WTC11 (cell line): ENCODE results near the gene PPM1D.

Experiments
- CREB1 ChIP-seq: sonication (generic); formaldehyde crosslinking; IDR thresholded peaks from 2 replicates; pipeline ENCODE4 v1.8.0; 2023; ENCODE audit warnings: mild to moderate bottlenecking, missing genetic modification reagents
- ESRRA ChIP-seq: sonication (generic); formaldehyde crosslinking; IDR thresholded peaks from 2 replicates; pipeline ENCODE4 v1.8.1; 2022; ENCODE audit warnings: mild to moderate bottlenecking, missing genetic modification reagents, borderline replicate concordance
- JUN ChIP-seq: sonication (generic); formaldehyde crosslinking; IDR thresholded peaks from 2 replicates; pipeline ENCODE4 v1.8.0; 2023; ENCODE audit warnings: mild to moderate bottlenecking, missing genetic modification reagents
- NFE2L1 ChIP-seq: sonication (generic); formaldehyde crosslinking; IDR thresholded peaks from 2 replicates; pipeline ENCODE4 v1.8.1; 2023; ENCODE audit warnings: missing genetic modification reagents
- TEAD4 ChIP-seq: sonication (generic); formaldehyde crosslinking; IDR thresholded peaks from 2 replicates; pipeline ENCODE4 v1.8.0; 2022; ENCODE audit warnings: mild to moderate bottlenecking, missing genetic modification reagents
- ZBTB21 ChIP-seq: sonication (generic); formaldehyde crosslinking; IDR thresholded peaks from 2 replicates; pipeline ENCODE4 v1.8.1; 2023; ENCODE audit warnings: mild to moderate bottlenecking, missing genetic modification reagents, borderline replicate concordance
- TF ChIP-seq, protein P1 (sequence below): sonication (generic); formaldehyde crosslinking; IDR thresholded peaks from 2 replicates; pipeline ENCODE4 v1.8.0; 2022; ENCODE audit warnings: mild to moderate bottlenecking, missing genetic modification reagents
- TF ChIP-seq, protein P2 (sequence below): fragments of 200-600 bp; IDR thresholded peaks from 2 replicates; pipeline ENCODE4 v1.8.0; 2022; ENCODE audit warnings: antibody characterized with exemption
- TF ChIP-seq, protein P3 (sequence below): sonication (generic); formaldehyde crosslinking; IDR thresholded peaks from 2 replicates; pipeline ENCODE4 v1.8.0; 2022; ENCODE audit warnings: mild to moderate bottlenecking, missing genetic modification reagents
- TF ChIP-seq, protein P4 (sequence below): sonication (generic); formaldehyde crosslinking; IDR thresholded peaks from 2 replicates; pipeline ENCODE4 v1.8.1; 2023; ENCODE audit warnings: mild to moderate bottlenecking, missing genetic modification reagents

DNA sequence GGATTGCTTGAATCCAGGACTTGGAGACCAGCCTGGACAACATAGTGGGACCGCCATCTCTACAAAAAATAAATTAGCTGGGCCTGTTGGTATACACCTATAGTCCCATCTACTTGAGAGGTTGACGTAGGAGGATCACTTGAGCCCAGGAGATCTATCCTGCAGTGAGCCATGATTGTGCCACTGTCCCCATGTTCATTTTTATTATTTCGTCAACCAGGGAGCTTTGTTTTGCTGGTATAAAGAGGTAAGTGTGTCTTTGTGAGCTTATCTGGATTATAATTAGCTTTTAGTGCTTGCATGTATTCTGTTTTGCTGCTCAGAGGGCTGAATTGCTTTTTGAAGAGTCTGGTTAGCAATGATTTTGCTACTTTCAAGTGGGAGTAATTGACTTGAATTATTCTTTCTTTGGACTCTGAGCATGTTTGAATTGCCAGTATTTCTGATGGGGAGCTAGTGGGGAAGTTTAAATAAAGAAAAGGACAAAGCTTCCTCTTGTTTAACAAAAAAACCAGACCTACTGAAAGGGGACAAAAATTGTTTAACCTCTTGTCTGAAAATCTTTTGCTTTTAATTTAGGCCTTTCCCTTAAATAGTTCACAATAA lies 46.0 kb downstream of the PPM1D start:
- TF ChIP-seq CREB1 (CRISPR knock-in tag) (no peak), NFE2L1 (CRISPR knock-in tag) (no peak), ZBTB21 (CRISPR knock-in tag) (no peak), JUN (CRISPR knock-in tag) (no peak), TEAD4 (CRISPR knock-in tag) (no peak), ESRRA (CRISPR knock-in tag) (no peak)
- TF ChIP-seq, protein P1, sequence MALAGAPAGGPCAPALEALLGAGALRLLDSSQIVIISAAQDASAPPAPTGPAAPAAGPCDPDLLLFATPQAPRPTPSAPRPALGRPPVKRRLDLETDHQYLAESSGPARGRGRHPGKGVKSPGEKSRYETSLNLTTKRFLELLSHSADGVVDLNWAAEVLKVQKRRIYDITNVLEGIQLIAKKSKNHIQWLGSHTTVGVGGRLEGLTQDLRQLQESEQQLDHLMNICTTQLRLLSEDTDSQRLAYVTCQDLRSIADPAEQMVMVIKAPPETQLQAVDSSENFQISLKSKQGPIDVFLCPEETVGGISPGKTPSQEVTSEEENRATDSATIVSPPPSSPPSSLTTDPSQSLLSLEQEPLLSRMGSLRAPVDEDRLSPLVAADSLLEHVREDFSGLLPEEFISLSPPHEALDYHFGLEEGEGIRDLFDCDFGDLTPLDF (CRISPR knock-in tag) = no peak
- TF ChIP-seq, protein P2, sequence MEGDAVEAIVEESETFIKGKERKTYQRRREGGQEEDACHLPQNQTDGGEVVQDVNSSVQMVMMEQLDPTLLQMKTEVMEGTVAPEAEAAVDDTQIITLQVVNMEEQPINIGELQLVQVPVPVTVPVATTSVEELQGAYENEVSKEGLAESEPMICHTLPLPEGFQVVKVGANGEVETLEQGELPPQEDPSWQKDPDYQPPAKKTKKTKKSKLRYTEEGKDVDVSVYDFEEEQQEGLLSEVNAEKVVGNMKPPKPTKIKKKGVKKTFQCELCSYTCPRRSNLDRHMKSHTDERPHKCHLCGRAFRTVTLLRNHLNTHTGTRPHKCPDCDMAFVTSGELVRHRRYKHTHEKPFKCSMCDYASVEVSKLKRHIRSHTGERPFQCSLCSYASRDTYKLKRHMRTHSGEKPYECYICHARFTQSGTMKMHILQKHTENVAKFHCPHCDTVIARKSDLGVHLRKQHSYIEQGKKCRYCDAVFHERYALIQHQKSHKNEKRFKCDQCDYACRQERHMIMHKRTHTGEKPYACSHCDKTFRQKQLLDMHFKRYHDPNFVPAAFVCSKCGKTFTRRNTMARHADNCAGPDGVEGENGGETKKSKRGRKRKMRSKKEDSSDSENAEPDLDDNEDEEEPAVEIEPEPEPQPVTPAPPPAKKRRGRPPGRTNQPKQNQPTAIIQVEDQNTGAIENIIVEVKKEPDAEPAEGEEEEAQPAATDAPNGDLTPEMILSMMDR = no peak
- TF ChIP-seq, protein P3, sequence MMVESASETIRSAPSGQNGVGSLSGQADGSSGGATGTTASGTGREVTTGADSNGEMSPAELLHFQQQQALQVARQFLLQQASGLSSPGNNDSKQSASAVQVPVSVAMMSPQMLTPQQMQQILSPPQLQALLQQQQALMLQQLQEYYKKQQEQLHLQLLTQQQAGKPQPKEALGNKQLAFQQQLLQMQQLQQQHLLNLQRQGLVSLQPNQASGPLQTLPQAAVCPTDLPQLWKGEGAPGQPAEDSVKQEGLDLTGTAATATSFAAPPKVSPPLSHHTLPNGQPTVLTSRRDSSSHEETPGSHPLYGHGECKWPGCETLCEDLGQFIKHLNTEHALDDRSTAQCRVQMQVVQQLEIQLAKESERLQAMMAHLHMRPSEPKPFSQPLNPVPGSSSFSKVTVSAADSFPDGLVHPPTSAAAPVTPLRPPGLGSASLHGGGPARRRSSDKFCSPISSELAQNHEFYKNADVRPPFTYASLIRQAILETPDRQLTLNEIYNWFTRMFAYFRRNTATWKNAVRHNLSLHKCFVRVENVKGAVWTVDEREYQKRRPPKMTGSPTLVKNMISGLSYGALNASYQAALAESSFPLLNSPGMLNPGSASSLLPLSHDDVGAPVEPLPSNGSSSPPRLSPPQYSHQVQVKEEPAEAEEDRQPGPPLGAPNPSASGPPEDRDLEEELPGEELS (CRISPR knock-in tag) = no peak
- TF ChIP-seq, protein P4, sequence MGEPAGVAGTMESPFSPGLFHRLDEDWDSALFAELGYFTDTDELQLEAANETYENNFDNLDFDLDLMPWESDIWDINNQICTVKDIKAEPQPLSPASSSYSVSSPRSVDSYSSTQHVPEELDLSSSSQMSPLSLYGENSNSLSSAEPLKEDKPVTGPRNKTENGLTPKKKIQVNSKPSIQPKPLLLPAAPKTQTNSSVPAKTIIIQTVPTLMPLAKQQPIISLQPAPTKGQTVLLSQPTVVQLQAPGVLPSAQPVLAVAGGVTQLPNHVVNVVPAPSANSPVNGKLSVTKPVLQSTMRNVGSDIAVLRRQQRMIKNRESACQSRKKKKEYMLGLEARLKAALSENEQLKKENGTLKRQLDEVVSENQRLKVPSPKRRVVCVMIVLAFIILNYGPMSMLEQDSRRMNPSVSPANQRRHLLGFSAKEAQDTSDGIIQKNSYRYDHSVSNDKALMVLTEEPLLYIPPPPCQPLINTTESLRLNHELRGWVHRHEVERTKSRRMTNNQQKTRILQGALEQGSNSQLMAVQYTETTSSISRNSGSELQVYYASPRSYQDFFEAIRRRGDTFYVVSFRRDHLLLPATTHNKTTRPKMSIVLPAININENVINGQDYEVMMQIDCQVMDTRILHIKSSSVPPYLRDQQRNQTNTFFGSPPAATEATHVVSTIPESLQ (CRISPR knock-in tag) = no peak
